Epithelial cell of prostate (primary cell): ENCODE measurements around the gene PANX2.

Experiments
- DNase-seq: peaks from one replicate; pipeline ENCODE4 v3.0.0-alpha.2; 2011; ENCODE audit warnings: low read depth, low spot score
- H3K27ac ChIP-seq: fragments of 450-650 bp; 2 replicates; pipeline ENCODE4 v1.5.1; 2017; ENCODE audit warnings: mild to moderate bottlenecking

Gene PANX2

GRCh38 chr22:50221410-50222300 lies 51.1 kb downstream of the PANX2 start:
- no peak for DNase-seq

GRCh38 chr22:50222508-50222907 lies 52.0 kb downstream of the PANX2 start:
- no peak overlapping the region for H3K27ac ChIP-seq
- no peak for DNase-seq

More at GRCh38 chr22:50221410-50222300, 51.1 kb downstream of the PANX2 start:
- H3K27ac ChIP-seq = no peak overlapping the region

- H3K27ac ChIP-seq = no peak overlapping the region
- no peak for DNase-seq
Measured at GRCh38 chr22:50224071-50224470, 53.5 kb downstream of the PANX2 start.

GRCh38 chr22:50225200-50225969 lies 54.9 kb downstream of the PANX2 start:
- H3K27ac ChIP-seq = no peak overlapping the region
- no peak for DNase-seq

- no peak for DNase-seq
- H3K27ac ChIP-seq = no peak overlapping the region
Measured at GRCh38 chr22:50226063-50226874, 55.7 kb downstream of the PANX2 start.

GRCh38 chr22:50226875-50227165 lies 56.3 kb downstream of the PANX2 start:
- H3K27ac ChIP-seq = no peak overlapping the region
- DNase-seq = no peak

- DNase-seq = no peak
- no peak overlapping the region for H3K27ac ChIP-seq
Measured at GRCh38 chr22:50227579-50228215, 57.2 kb downstream of the PANX2 start.

- DNase-seq = no peak
- no peak overlapping the region for H3K27ac ChIP-seq
Measured at GRCh38 chr22:50228366-50228765, 57.8 kb downstream of the PANX2 start.

- no peak overlapping the region for H3K27ac ChIP-seq
- no peak for DNase-seq
Measured at GRCh38 chr22:50229370-50229769, 58.8 kb downstream of the PANX2 start.
